Astrocyte (in vitro differentiated cells and primary cell): ENCODE results near the gene ZNF23.

Experiments used
- CTCF ChIP-seq: IDR thresholded peaks from 2 replicates; pipeline ENCODE4 v1.5.1; 2011; ENCODE audit warnings: low read depth, mild to moderate bottlenecking, inconsistent platforms, low read length, moderate library complexity; ENCODE audit not compliant: insufficient read depth
- EZH2 ChIP-seq: IDR thresholded peaks from 2 replicates; pipeline ENCODE4 v1.6.1; 2012; ENCODE audit warnings: mild to moderate bottlenecking, low read length, inconsistent platforms; ENCODE audit not compliant: insufficient read depth

GRCh38 chr16:71467810-71468209 lies 5.8 kb upstream of the ZNF23 start:
- TF ChIP-seq CTCF (no peak), EZH2 (no peak)
